Measurements from ENCODE around the gene KRTAP3-3.

The KRTAP3-3 gene

DNA sequence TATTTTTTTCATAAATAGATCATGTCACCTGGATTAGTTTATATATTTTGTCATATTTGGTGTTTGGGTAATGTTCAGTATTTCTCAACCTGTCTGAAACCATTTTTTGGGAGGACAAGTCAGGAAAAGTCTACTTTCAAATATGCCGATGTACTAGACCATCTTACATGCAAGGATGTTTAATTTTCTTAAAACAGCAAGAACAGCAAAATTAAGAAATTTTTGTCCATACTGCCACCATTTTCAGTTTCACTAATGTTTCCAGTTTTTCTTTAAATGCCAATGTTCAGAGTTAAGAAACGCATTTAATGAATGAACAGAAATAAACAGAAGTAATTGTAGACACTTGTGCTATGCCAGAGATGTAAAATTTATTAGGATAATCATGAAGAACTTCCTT is 880 bp downstream of the KRTAP3-3 start:
- H3K27ac ChIP-seq: no peak overlapping the region
- TF ChIP-seq, protein P1, sequence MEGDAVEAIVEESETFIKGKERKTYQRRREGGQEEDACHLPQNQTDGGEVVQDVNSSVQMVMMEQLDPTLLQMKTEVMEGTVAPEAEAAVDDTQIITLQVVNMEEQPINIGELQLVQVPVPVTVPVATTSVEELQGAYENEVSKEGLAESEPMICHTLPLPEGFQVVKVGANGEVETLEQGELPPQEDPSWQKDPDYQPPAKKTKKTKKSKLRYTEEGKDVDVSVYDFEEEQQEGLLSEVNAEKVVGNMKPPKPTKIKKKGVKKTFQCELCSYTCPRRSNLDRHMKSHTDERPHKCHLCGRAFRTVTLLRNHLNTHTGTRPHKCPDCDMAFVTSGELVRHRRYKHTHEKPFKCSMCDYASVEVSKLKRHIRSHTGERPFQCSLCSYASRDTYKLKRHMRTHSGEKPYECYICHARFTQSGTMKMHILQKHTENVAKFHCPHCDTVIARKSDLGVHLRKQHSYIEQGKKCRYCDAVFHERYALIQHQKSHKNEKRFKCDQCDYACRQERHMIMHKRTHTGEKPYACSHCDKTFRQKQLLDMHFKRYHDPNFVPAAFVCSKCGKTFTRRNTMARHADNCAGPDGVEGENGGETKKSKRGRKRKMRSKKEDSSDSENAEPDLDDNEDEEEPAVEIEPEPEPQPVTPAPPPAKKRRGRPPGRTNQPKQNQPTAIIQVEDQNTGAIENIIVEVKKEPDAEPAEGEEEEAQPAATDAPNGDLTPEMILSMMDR (IDR thresholded peaks at IDR 0.05; ENCODE audit: low read depth, low read length, missing control alignments): no peak
- no peaks in the 10 kb centered on the region for H3K27me3 ChIP-seq (replicated peaks)
- H3K4me3 ChIP-seq (ENCODE audit: low read depth, low read length): no peak overlapping the region
- in situ Hi-C loops (cut with HindIII; ENCODE audit: low pct_ligation_motif_present, low sequenced_read_pairs): no loop called here
- no peak for DNase-seq
- no peaks in the 10 kb centered on the region for H3K36me3 ChIP-seq (replicated peaks)

DNA sequence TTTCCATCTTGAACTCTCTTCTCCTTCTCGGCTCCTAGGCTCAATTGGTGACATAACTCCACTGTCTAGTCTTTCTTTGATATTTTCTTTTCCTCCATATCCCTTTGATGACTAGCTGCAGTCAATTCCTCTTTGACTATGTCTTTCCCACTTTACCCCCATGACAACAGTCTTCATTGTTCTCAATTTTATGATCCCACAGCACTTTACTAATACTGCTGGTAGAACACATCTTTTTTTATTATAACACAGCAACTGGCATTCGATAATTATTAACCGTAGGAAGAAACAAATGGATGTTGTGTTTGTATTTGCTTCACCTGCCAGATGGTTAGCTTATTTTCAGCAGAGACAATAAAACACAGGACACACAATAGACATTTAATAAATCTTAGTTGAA is 1.3 kb downstream of the KRTAP3-3 start:
- DNase-seq: no peak
- in situ Hi-C loops (cut with HindIII; ENCODE audit: low pct_ligation_motif_present, low sequenced_read_pairs): no loop called here

DNA sequence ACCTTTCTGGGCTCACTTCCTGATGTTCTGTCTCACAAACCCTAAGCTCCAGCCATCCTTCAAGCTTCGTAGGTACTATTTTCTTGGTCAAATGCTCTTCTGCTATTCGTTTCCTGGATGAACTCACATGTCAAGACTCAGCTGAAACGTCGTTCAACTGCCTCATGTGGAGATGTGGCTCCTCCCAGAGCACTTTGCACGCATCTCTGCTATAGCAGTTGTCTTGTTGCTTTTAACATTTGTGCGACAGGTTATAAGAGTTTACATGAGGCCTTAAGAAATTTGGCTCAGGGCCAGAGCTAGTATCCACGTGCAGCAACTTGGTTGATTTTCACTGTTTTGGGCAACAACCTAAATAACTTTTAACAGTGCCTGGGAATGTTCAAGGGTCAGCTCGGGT is 7.0 kb downstream of the KRTAP3-3 start:
- TF ChIP-seq, protein P1 (IDR thresholded peaks at IDR 0.05; ENCODE audit: low read depth, low read length, missing control alignments): no peak
- in situ Hi-C loops (cut with HindIII; ENCODE audit: low pct_ligation_motif_present, low sequenced_read_pairs): no loop called here
- no peaks in the 10 kb centered on the region for H3K36me3 ChIP-seq (replicated peaks)
- H3K27me3 ChIP-seq (replicated peaks): no peaks in the 10 kb centered on the region
- no peak overlapping the region for H3K27ac ChIP-seq
- H3K4me3 ChIP-seq (ENCODE audit: low read depth, low read length): no peak overlapping the region
- no peak for DNase-seq

More for the DNA sequence above, 1.3 kb downstream of the KRTAP3-3 start:
- Histone ChIP-seq H3K4me3 (ENCODE audit: low read depth, low read length) (no peak overlapping the region), H3K36me3 (replicated peaks) (no peaks in the 10 kb centered on the region), H3K27me3 (replicated peaks) (no peaks in the 10 kb centered on the region), H3K27ac (no peak overlapping the region)
- TF ChIP-seq, protein P1 (IDR thresholded peaks at IDR 0.05; ENCODE audit: low read depth, low read length, missing control alignments): no peak

DNA sequence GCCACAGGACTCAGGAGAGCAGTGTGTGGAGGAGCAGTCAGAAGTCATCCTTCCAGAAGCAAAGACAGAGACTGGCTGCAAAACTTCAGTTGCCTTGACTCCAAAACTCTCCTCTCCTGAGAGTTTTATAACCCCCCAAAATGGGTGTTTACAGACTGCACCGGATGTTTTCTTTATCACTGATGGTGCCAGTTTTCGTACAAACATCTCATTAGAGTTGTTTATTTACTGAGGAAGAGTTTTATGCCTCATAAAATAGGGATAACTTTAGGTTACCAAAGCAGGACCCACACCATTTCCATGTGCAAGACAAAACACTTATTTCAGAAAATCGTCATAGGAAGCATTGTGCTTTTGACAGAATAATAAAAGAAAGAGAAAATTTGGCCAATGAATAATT is 9.7 kb downstream of the KRTAP3-3 start, which contains the start of gene KRT40:
Gene KRT40 (minus strand): TSS at position 101 of the 400 bp plus-strand sequence. CDS start 53 bp downstream, at position 48.
- TF ChIP-seq, protein P1 (IDR thresholded peaks at IDR 0.05; ENCODE audit: low read depth, low read length, missing control alignments): no peak
- Histone ChIP-seq H3K36me3 (replicated peaks) (no peaks in the 10 kb centered on the region), H3K27ac (no peak within 1 kb of the TSS), H3K27me3 (replicated peaks) (no peaks in the 10 kb centered on the region), H3K4me3 (ENCODE audit: low read depth, low read length) (no peak within 1 kb of the TSS)
- in situ Hi-C loops (cut with HindIII; ENCODE audit: low pct_ligation_motif_present, low sequenced_read_pairs): no loop called here
- no peak for DNase-seq

DNA sequence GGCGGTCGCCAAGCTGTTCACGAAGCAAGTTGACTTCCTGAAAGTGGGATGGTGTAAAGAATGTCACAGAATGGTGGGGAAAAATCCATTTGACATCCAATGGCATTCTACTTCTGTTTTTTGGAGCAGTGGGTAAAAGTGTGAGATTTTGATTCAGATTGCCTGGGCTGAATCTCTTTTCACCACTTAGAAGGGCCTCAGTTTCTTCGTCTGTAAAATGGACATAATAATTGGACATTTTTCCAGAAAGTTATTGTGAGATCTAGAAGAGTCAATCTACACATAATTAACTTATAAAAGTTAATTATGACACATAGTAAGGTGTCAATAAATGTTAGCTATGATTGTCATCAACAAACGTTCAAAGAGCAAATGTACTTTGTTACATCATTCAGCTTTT is 12.8 kb downstream of the KRTAP3-3 start:
- Histone ChIP-seq H3K27ac (no peak overlapping the region), H3K27me3 (replicated peaks) (no peaks in the 10 kb centered on the region), H3K4me3 (ENCODE audit: low read depth, low read length) (no peak overlapping the region), H3K36me3 (replicated peaks) (no peaks in the 10 kb centered on the region)
- in situ Hi-C loops (cut with HindIII; ENCODE audit: low pct_ligation_motif_present, low sequenced_read_pairs): no loop called here
- TF ChIP-seq, protein P1 (IDR thresholded peaks at IDR 0.05; ENCODE audit: low read depth, low read length, missing control alignments): no peak
- no peak for DNase-seq

DNA sequence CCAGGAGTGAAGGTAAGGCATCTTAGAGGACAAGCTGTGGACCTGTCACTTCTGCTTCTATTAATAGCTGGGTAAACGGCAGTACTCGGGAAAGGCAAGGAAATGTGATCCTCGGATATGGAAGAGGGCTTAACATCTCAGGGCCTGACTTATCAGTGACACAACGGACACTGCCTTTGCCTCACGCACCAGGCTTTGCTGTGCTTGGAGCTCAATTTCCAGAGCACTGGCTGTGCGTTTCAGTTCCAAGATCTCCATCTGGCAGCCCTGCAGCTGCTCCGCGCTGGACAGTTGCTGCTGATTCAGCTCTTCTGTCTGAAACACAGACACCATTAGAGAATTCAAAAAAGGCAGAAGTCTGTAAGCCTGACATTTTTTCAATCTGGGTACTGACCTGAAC is 13.4 kb downstream of the KRTAP3-3 start:
- Histone ChIP-seq H3K36me3 (replicated peaks) (no peaks in the 10 kb centered on the region), H3K4me3 (ENCODE audit: low read depth, low read length) (no peak overlapping the region), H3K27ac (no peak overlapping the region), H3K27me3 (replicated peaks) (no peaks in the 10 kb centered on the region)
- no peak for DNase-seq
- TF ChIP-seq, protein P1 (IDR thresholded peaks at IDR 0.05; ENCODE audit: low read depth, low read length, missing control alignments): no peak
- in situ Hi-C loops (cut with HindIII; ENCODE audit: low pct_ligation_motif_present, low sequenced_read_pairs): no loop called here

All from brain microvascular endothelial cell (primary cell).